Ascending aorta (tissue), 2 donors: Measurements from ENCODE around the gene SASH3. TPM values are rescaled to one million over a fixed set of nuclear protein-coding genes. Genes with fewer than 3 reads are reported as not detected.

ENCODE experiments used
- DNase-seq, 2 donors: peaks; one replicate each; pipeline ENCODE4 v3.0.0-alpha.2; 2019; ENCODE audit warnings: low spot score in 2 of 2
- H3K27ac ChIP-seq, 2 donors: fragments of 200-600 bp; sonication (generic); one replicate each; pipeline ENCODE4 v1.5.1; 2016 to 2017; ENCODE audit warnings: mild to moderate bottlenecking in 1 of 2
- H3K27me3 ChIP-seq: fragments of 200-600 bp; sonication (generic); one replicate; pipeline ENCODE4 v1.5.1; 2017
- H3K36me3 ChIP-seq, 2 donors: fragments of 200-600 bp; sonication (generic); one replicate each; pipeline ENCODE4 v1.5.1; 2016
- H3K4me1 ChIP-seq, 2 donors: fragments of 200-600 bp; sonication (generic); one replicate each; pipeline ENCODE4 v1.5.1; 2016 to 2017; ENCODE audit warnings: mild to moderate bottlenecking in 1 of 2
- H3K4me3 ChIP-seq, 2 donors: fragments of 200-600 bp; sonication (generic); one replicate each; pipeline ENCODE4 v1.5.1; 2016 to 2017; ENCODE audit warnings: mild to moderate bottlenecking in 1 of 2
- H3K9me3 ChIP-seq, 2 donors: fragments of 200-600 bp; sonication (generic); one replicate each; pipeline ENCODE4 v1.5.1; 2016
- CTCF ChIP-seq, 3 experiments: fragments of 200-600 bp in 2 of 3; fragments of 450-650 bp in 1 of 3; sonication (generic) in 2 of 3; IDR thresholded peaks; one replicate each; pipeline ENCODE4 v1.5.1; 2016 to 2019; ENCODE audit warnings: antibody characterized with exemption in 3 of 3, mild to moderate bottlenecking in 1 of 3, moderate library complexity in 1 of 3
- intact Hi-C: fragments of 100-400 bp; cut with DNase I; formaldehyde crosslinking; loops from one replicate; pipeline ENCODE4 v1.15.1; 2023
- total RNA-seq: library from RNA; depleted of rRNA; stranded (reverse); fragments of >200 nt; gene quantifications from one replicate; pipeline ENCODE4 v1.1.0, GENCODE V29; 2016

Gene SASH3
- total RNA-seq, 1 donor from 2014 or later = 31.0 TPM

- TF ChIP-seq CTCF (IDR thresholded peaks at IDR 0.05) = no peak
- Histone ChIP-seq H3K27me3 (no peaks in the 10 kb centered on the region), H3K9me3 (no peaks in the 10 kb centered on the region), H3K4me1 (no peaks in the 10 kb centered on the region), H3K36me3 (no peaks in the 10 kb centered on the region), H3K27ac (no peak overlapping the region), H3K4me3 (no peak overlapping the region)
- no peak for DNase-seq
- intact Hi-C loops = no loop called here
Measured at GRCh38 chrX:129788527-129788926, 8.8 kb downstream of the SASH3 start.

- Histone ChIP-seq H3K27ac (no peak overlapping the region), H3K27me3 (no peaks in the 10 kb centered on the region), H3K9me3 (no peaks in the 10 kb centered on the region), H3K4me3 (no peak overlapping the region), H3K36me3 (no peaks in the 10 kb centered on the region), H3K4me1 (no peaks in the 10 kb centered on the region)
- intact Hi-C loops = no loop called here
- no peak for TF ChIP-seq CTCF (IDR thresholded peaks at IDR 0.05)
- DNase-seq = peak in 1 of 2 donors; percentile 31
Measured at GRCh38 chrX:129790146-129790545, 10.4 kb downstream of the SASH3 start.

- DNase-seq = no peak
Measured at GRCh38 chrX:129790808-129791207, 11.1 kb downstream of the SASH3 start.

GRCh38 chrX:129791336-129791735 is 11.6 kb downstream of the SASH3 start:
- H3K4me1 ChIP-seq = no peaks in the 10 kb centered on the region
- intact Hi-C loops = no loop called here
- DNase-seq = peak in 1 of 2 donors; percentile 30
- H3K27me3 ChIP-seq = no peaks in the 10 kb centered on the region
- no peak overlapping the region for H3K4me3 ChIP-seq
- no peaks in the 10 kb centered on the region for H3K36me3 ChIP-seq
- no peak for TF ChIP-seq CTCF (IDR thresholded peaks at IDR 0.05)
- H3K27ac ChIP-seq = no peak overlapping the region
- no peaks in the 10 kb centered on the region for H3K9me3 ChIP-seq

More at GRCh38 chrX:129790808-129791207, 11.1 kb downstream of the SASH3 start:
- Histone ChIP-seq H3K4me3 (no peak overlapping the region), H3K27ac (no peak overlapping the region), H3K27me3 (no peaks in the 10 kb centered on the region), H3K4me1 (no peaks in the 10 kb centered on the region), H3K36me3 (no peaks in the 10 kb centered on the region), H3K9me3 (no peaks in the 10 kb centered on the region)
- no peak for TF ChIP-seq CTCF (IDR thresholded peaks at IDR 0.05)
- intact Hi-C loops = no loop called here

- no peaks in the 10 kb centered on the region for H3K27me3 ChIP-seq
- H3K36me3 ChIP-seq = no peaks in the 10 kb centered on the region
- peak in 1 of 2 donors; percentile 33 for DNase-seq
- H3K4me1 ChIP-seq = no peaks in the 10 kb centered on the region
- intact Hi-C loops = no loop called here
- no peaks in the 10 kb centered on the region for H3K9me3 ChIP-seq
- H3K27ac ChIP-seq = no peak overlapping the region
- H3K4me3 ChIP-seq = no peak overlapping the region
- no peak for TF ChIP-seq CTCF (IDR thresholded peaks at IDR 0.05)
Measured at GRCh38 chrX:129791961-129792570, 12.3 kb downstream of the SASH3 start.
